Measurements from ENCODE around the gene ANKRD35.
"Not testable (repeated sequence)": the region's sequence is repeated elsewhere in the genome, so short reads cannot be mapped to it uniquely, and the experiment has no call there.

ANKRD35 gene

GRCh38 chr1:145885738-145886287, at the start of gene ANKRD35:
ANKRD35 (minus strand) TSS chr1:145885866; CDS start chr1:145885758, 108 bp downstream.
- no peak for DNase-seq (ENCODE audit: low read depth)

DNA sequence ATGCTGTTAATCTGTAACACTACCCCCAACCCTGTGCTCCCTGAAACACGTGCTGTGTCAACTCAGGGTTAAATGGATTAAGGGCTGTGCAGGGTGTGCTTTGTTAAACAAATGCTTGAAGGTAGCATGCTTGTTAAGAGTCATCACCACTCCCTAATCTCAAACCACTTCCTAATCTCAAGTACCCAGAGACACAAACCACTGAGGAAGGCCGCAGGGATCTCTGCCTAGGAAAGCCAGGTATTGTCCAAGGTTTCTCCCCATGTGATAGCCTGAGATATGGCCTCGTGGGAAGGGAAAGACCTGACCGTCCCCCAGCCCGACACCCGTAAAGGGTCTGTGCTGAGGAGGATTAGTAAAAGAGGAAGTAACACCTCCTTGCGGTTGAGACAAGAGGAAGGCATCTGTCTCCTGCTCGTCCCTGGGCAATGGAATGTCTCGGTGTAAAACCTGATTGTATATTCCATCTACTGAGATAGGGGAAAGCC, 46.9 kb upstream of the ANKRD35 start:
- DNase-seq (ENCODE audit: low read depth): not testable (repeated sequence)

DNA sequence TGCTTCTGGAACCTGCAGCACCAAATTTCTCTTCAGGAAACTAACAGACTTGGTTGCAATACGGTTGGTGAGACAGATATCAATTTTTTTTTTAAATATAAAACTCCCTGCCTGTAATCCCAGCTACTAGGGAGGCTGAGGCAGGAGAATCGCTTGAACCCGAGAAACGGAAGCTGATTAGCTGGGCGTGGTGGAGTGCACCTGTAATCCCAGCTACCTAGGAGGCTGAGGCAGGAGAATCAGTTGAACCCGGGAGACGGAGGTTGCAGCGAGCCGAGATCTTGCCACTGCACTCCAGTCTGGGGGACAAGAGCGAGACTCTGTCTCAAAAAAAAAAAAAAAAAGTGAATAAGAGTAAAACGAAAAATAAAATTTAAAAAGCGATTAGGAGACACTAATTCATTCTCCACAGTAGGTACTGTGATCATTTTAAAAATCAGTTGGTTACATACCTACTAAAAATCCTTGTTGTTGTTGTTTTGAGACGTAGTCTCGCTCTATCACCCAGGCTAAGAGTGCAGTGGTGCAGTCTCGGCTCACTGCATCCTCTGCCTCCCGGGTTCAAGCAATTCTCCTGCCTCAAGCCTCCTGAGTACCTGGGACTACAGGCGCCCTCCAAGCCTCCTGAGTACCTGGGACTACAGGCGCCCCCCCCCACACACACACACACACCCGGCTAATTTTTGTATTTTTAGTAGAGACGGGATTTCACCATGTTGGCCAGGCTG, 42.4 kb upstream of the ANKRD35 start:
- DNase-seq (ENCODE audit: low read depth): no peak

- peak; percentile 96 for DNase-seq (ENCODE audit: low read depth)
Observed at GRCh38 chr1:145927063-145927886, 41.6 kb upstream of the ANKRD35 start, which contains the start of gene RBM8A. RBM8A (minus strand) TSS chr1:145927484; CDS start chr1:145927426, 58 bp downstream.

GRCh38 chr1:145926686-145927062, 41.0 kb upstream of the ANKRD35 start:
- DNase-seq (ENCODE audit: low read depth): no peak

GRCh38 chr1:145922266-145922665, 36.6 kb upstream of the ANKRD35 start:
- no peak for DNase-seq (ENCODE audit: low read depth)

DNA sequence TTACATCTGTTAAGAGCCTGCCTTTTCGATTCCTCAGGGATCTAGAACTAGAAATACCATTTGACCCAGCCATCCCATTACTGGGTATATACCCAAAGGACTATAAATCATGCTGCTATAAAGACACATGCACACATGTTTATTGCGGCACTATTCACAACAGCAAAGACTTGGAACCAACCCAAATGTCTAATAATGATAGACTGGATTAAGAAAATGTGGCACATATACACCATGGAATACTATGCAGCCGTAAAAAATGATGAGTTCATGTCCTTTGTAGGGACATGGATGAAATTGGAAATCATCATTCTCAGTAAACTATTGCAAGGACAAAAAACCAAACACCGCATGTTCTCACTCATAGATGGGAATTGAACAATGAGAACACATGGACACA, 34.6 kb upstream of the ANKRD35 start:
- DNase-seq (ENCODE audit: low read depth): not testable (repeated sequence)

GRCh38 chr1:145918992-145919939, 33.6 kb upstream of the ANKRD35 start:
- DNase-seq (ENCODE audit: low read depth): peak; percentile 17

DNA sequence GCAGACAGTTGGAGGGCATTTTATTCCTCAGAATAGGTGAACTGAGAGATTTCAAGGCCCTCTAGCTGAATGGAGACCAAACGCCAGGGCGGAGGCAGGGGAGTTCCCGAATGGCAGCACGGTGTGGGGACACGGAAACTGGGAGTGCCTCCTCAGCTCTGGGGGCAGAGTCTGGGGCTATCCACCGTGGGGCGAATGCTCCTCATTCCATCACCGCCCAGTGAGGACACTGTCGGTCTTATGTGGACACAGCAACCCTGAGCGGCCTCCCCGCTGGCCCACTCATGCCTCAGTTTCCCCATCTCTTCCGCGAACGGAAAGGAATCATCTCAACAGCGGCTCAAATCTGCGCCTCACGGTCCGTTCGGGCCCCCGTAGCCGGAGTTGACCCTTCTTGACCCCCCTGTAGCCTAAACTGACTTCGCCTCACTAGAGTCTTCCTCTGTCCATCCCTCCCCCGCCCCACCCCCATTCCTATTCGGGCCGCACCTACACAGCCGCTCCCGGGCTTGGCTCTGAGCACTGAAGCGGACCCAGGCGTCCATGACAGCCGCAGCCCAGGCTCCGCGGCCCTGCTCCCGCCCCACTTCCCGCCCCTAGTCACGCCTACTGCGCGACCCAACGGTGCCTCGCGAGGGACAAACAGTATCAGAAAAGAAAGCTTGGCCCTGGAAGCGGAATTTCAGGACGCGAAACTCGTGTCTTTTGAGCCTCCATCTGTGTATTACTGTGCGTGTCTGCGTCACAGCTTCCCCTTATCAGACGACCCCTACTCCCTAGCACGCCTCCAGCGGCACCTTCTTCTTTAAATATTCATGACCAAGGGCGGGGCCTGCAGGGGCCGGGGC, 32.7 kb upstream of the ANKRD35 start, which contains the start of gene PEX11B:
TSS of gene PEX11B (minus strand) at position 574 of the 848 bp plus-strand sequence. CDS start at position 545, 29 bp downstream.
- DNase-seq (ENCODE audit: low read depth): peak; percentile 80

DNA sequence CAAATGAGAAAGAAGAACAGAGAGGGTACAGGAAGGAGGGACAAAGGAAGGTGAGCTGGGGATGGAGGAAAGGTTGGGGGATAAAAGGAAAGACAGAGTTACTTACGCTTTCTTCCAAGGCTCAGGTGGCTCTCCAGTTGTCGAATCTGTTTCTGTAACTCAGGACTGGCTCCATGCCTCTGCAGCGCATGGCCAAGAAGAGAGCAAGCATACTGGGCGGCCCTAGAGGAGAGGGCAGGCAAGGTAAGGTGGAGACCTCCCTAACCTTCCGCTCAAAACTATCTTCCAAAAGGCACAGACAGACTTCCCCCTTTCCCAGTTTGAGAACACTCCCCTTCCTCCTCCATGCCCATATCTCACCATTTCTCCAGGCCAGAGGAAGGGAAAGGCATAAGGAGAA, 31.9 kb upstream of the ANKRD35 start:
- no peak for DNase-seq (ENCODE audit: low read depth)

DNA sequence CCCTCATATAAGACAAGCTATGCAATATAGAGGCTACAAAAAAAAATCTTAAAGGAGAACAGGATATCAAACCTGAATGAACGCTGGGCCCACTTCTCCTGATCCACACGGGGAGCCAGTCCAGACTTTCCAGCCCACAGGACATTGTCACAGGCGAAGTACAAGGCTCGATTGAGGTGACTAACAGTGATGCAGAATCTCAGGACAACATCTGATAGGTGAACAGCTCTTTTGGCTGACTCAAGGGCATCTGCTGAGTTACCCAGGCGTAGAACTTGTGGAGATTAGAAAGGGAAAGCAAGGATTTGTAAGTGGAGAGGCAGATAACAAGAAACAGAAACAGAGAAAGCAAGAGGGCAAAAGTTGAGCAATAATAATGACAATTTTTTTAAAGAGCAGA, 31.1 kb upstream of the ANKRD35 start:
- no peak for DNase-seq (ENCODE audit: low read depth)

GRCh38 chr1:145912128-145912641, 26.5 kb upstream of the ANKRD35 start:
- no peak for DNase-seq (ENCODE audit: low read depth)

- DNase-seq (ENCODE audit: low read depth): no peak
Observed at GRCh38 chr1:145908653-145909052, 23.0 kb upstream of the ANKRD35 start.

DNA sequence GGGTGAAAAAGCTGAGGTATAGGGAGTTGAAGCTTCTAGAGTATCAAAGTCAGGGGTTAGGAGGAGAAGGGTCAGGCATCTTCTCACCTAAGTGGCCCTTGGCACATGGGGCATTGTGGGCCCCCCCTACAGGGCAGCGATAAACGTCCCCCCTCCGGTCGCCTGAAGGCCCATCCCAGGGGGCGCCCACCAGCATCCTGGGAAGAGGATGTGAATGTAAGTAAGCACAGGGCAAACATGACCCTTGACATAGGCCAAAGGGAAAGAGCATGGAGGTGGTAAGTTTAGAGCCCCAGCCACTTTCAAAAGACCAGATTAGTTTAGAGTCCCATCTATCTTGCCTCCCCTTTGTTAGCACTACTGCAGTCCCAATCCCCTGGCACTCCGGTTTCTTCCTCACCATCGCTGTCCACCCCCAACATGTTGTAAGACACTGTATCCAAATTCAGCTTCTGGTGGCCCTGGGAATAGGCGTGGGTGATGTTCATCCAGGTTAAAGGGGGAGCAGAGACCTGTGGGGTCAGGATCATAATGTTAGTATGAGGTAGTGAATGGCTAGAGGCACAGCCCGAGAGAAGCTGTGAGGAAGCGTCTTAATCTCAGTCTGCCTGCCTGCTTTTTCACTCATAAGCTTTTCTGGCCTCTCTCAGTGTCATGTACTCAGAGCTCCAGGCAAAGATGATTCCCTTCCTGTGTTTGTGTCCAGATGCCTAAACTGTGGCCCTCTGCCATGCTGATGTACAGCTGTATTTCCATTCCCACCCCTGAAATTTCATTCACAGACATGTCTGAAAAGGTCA, 21.5 kb upstream of the ANKRD35 start:
- DNase-seq (ENCODE audit: low read depth): no peak

DNA sequence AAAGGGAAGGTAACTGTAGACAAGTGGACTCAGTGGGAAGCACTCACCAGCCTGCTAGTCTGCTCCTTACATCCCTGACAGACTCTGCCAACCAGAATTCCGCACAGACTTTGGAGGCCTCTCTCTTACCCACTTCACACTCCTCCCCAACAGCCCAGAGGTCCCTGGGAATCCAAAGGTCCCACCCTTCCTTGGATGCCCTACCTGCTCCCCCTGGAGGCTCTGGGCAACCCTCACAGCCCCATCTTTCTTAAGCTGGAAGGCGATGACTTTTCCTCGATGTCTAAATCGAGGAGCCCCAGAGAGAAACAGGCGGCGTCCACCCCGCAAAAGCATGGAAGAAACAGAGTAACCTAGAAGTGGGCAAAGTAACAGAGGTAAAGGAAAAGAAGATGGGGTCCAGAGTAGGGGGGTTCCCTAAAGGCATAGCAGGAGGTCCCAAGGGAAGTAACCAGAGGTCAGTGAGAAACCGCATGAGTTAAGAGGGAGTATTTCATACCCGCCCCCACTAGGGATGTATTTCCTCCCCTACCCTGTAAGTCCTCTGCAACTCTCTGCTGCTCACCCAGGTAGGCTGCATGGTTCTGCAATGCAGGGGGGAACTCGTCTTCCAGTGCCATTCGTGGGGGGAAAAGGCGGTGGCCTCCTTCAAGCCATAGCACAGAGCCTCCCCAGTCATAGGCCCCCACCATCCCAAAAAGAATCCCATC, 15.8 kb upstream of the ANKRD35 start:
- DNase-seq (ENCODE audit: low read depth): no peak

GRCh38 chr1:145898756-145899155, 13.1 kb upstream of the ANKRD35 start:
- DNase-seq (ENCODE audit: low read depth): no peak

- DNase-seq (ENCODE audit: low read depth): no peak
Observed at GRCh38 chr1:145897969-145898368, 12.3 kb upstream of the ANKRD35 start.

GRCh38 chr1:145895471-145895870, 9.8 kb upstream of the ANKRD35 start:
- no peak for DNase-seq (ENCODE audit: low read depth)

Data from HS-27A (cell line).